ENCODE data around the gene SULT1C4.

SULT1C4 gene

GRCh38 chr2:108376774-108377173, 980 bp upstream of the SULT1C4 start:
- no peak for DNase-seq

GRCh38 chr2:108377401-108377800, 353 bp upstream of the SULT1C4 start:
- no peak for DNase-seq

- no peak for DNase-seq
These were observed 1.1 kb downstream of the SULT1C4 start for GRCh38 chr2:108378851-108379250.

- no peak for DNase-seq
These were observed 4.4 kb downstream of the SULT1C4 start for GRCh38 chr2:108382196-108382595.

GRCh38 chr2:108383146-108383830, 5.5 kb downstream of the SULT1C4 start:
- no peak for DNase-seq

GRCh38 chr2:108384662-108385393, 7.1 kb downstream of the SULT1C4 start:
- DNase-seq: no peak

GRCh38 chr2:108385411-108386071, 7.8 kb downstream of the SULT1C4 start:
- no peak for DNase-seq

- no peak for DNase-seq
These were observed 10.3 kb downstream of the SULT1C4 start for GRCh38 chr2:108388045-108388444.

- no peak for DNase-seq
These were observed 12.6 kb downstream of the SULT1C4 start for GRCh38 chr2:108390340-108390739.

- DNase-seq: no peak
These were observed 14.3 kb downstream of the SULT1C4 start for GRCh38 chr2:108392029-108392428.

- no peak for DNase-seq
These were observed 15.4 kb downstream of the SULT1C4 start for GRCh38 chr2:108393197-108393596.

GRCh38 chr2:108395155-108395554, 17.4 kb downstream of the SULT1C4 start:
- no peak for DNase-seq

- DNase-seq: no peak
These were observed 19.1 kb downstream of the SULT1C4 start for GRCh38 chr2:108396845-108397244.

- no peak for DNase-seq
These were observed 21.7 kb downstream of the SULT1C4 start for GRCh38 chr2:108399479-108399878.

GRCh38 chr2:108401800-108402199, 24.0 kb downstream of the SULT1C4 start:
- DNase-seq: no peak

GRCh38 chr2:108403494-108403893, 25.7 kb downstream of the SULT1C4 start:
- no peak for DNase-seq

- no peak for DNase-seq
These were observed 27.1 kb downstream of the SULT1C4 start for GRCh38 chr2:108404784-108405397.

- no peak for DNase-seq
These were observed 30.3 kb downstream of the SULT1C4 start for GRCh38 chr2:108407864-108408729.

- no peak for DNase-seq
These were observed 32.0 kb downstream of the SULT1C4 start for GRCh38 chr2:108409768-108410167.

GRCh38 chr2:108412995-108413710, 35.4 kb downstream of the SULT1C4 start:
- DNase-seq: no peak

GRCh38 chr2:108413711-108414095, 35.9 kb downstream of the SULT1C4 start:
- no peak for DNase-seq

All from CD4-positive, alpha-beta T cell treated with Interferon alpha-2 for 1 hour (primary cell).